Smooth muscle cell (in vitro differentiated cells): ENCODE results near the gene RIT2. TPM values are rescaled to one million over a fixed set of nuclear protein-coding genes. Genes with fewer than 3 reads are reported as not detected.
A peak's percentile ranks its signal among the peaks of the same experiment; 100 is the strongest.

ENCODE experiments used
- DNase-seq: peaks from one replicate; lab custom pipeline; 2025; ENCODE audit not compliant: unreplicated experiment; lab: John Stamatoyannopoulos, UW
- H2AFZ ChIP-seq: fragments of 200-600 bp; sonication (generic); 2 replicates; pipeline ENCODE4 v1.6.0; 2016; ENCODE audit warnings: antibody characterized with exemption, low read depth, mild to moderate bottlenecking
- H3F3A ChIP-seq: fragments of 200-600 bp; sonication (generic); 2 replicates; pipeline ENCODE4 v1.6.0; 2017; ENCODE audit warnings: antibody characterized with exemption, low read depth
- H3K27ac ChIP-seq: fragments of 200-600 bp; sonication (generic); 2 replicates; pipeline ENCODE4 v1.5.1; 2016; ENCODE audit warnings: low read depth, mild to moderate bottlenecking
- H3K27me3 ChIP-seq: fragments of 200-600 bp; sonication (generic); 2 replicates; pipeline ENCODE4 v1.6.1; 2016; ENCODE audit warnings: low read depth, mild to moderate bottlenecking
- H3K36me3 ChIP-seq: fragments of 200-600 bp; sonication (generic); 2 replicates; pipeline ENCODE4 v1.5.1; 2016; ENCODE audit warnings: low read depth
- H3K4me1 ChIP-seq: fragments of 200-600 bp; sonication (generic); 2 replicates; pipeline ENCODE4 v1.5.1; 2016; ENCODE audit warnings: low read depth
- H3K4me2 ChIP-seq: fragments of 200-600 bp; sonication (generic); 2 replicates; pipeline ENCODE4 v1.6.0; 2016; ENCODE audit warnings: mild to moderate bottlenecking
- H3K4me3 ChIP-seq: fragments of 200-600 bp; sonication (generic); 2 replicates; pipeline ENCODE4 v1.5.1; 2016; ENCODE audit warnings: mild to moderate bottlenecking
- H3K79me2 ChIP-seq: fragments of 200-600 bp; sonication (generic); 2 replicates; pipeline ENCODE4 v1.6.0; 2016; ENCODE audit warnings: low read depth, mild to moderate bottlenecking
- H3K9ac ChIP-seq: fragments of 200-600 bp; sonication (generic); 2 replicates; pipeline ENCODE4 v1.6.0; 2016; ENCODE audit warnings: low read depth
- H3K9me3 ChIP-seq: fragments of 200-600 bp; sonication (generic); replicated peaks from 2 replicates; pipeline ENCODE4 v1.5.1; 2016; ENCODE audit warnings: low read depth
- H4K20me1 ChIP-seq: fragments of 200-600 bp; sonication (generic); 2 replicates; pipeline ENCODE4 v1.6.0; 2016; ENCODE audit warnings: low read depth
- CTCF ChIP-seq: fragments of 200-600 bp; sonication (generic); IDR thresholded peaks from 2 replicates; pipeline ENCODE4 v1.5.1; 2017; ENCODE audit warnings: borderline replicate concordance, mild to moderate bottlenecking, antibody characterized with exemption; ENCODE audit not compliant: insufficient read depth, poor library complexity, severe bottlenecking
- WGBS: methylation state at CpG from one replicate; pipeline ENCODE4 v1.1.7; 2016; ENCODE audit warnings: low lambda C conversion rate; 5-methylcytosine and 5-hydroxymethylcytosine counted together
- polyA plus RNA-seq: library from polyadenylated mRNA; unstranded; fragments of >200 nt; fragmentation: Nextera tagmentation; extraction: Ambion mirVana; gene quantifications from 2 replicates; pipeline ENCODE4 v1.2.1, GENCODE V29; 2016
- total RNA-seq: library from RNA; depleted of rRNA; stranded (reverse); fragments of >200 nt; gene quantifications from 2 replicates; pipeline ENCODE4 v1.2.3, GENCODE V29; 2014

Gene RIT2
- total and polyA plus RNA-seq, 2 experiments from 2014 or later = not detected

- Histone ChIP-seq H3K4me2 (peak overlapping the region; percentile 18), H4K20me1 (no peaks in the 10 kb centered on the region), H3K9me3 (no peaks in the 10 kb centered on the region), H3K27me3 (no peaks in the 10 kb centered on the region), H2AFZ (no peak overlapping the region), H3K79me2 (no peaks in the 10 kb centered on the region), H3K27ac (no peak overlapping the region), H3K36me3 (no peaks in the 10 kb centered on the region), H3K4me3 (no peak overlapping the region), H3K4me1 (no peaks in the 10 kb centered on the region), H3K9ac (no peak overlapping the region), H3F3A (no peaks in the 10 kb centered on the region)
- WGBS = 24% methylated on average over 1 of the region's 1 CpG
- DNase-seq = no peak
- TF ChIP-seq CTCF = no peak
Measured at GRCh38 chr18:42901161-42901560, 214.3 kb downstream of the RIT2 start.

- no peak for TF ChIP-seq CTCF
- Histone ChIP-seq H3K4me2 (no peak overlapping the region), H3K4me1 (no peaks in the 10 kb centered on the region), H3K4me3 (no peak overlapping the region), H3K27ac (no peak overlapping the region), H3F3A (no peaks in the 10 kb centered on the region), H2AFZ (no peak overlapping the region), H4K20me1 (no peaks in the 10 kb centered on the region), H3K27me3 (no peaks in the 10 kb centered on the region), H3K9ac (no peak overlapping the region), H3K79me2 (no peaks in the 10 kb centered on the region), H3K36me3 (no peaks in the 10 kb centered on the region), H3K9me3 (no peaks in the 10 kb centered on the region)
- DNase-seq = no peak
- WGBS = 61% methylated on average over 2 of the region's 2 CpGs
Measured at GRCh38 chr18:42893977-42894376, 221.5 kb downstream of the RIT2 start.

- no peak for TF ChIP-seq CTCF
- H3K4me1 ChIP-seq = no peaks in the 10 kb centered on the region
Measured at GRCh38 chr18:42892181-42892580, 223.3 kb downstream of the RIT2 start.

GRCh38 chr18:42891705-42892104 lies 223.8 kb downstream of the RIT2 start:
- DNase-seq = no peak
- H3K4me2 ChIP-seq = no peak overlapping the region
- H3K9ac ChIP-seq = no peak overlapping the region
- no peaks in the 10 kb centered on the region for H4K20me1 ChIP-seq
- H3K27ac ChIP-seq = no peak overlapping the region
- no peaks in the 10 kb centered on the region for H3K36me3 ChIP-seq
- no peaks in the 10 kb centered on the region for H3K9me3 ChIP-seq
- H3K79me2 ChIP-seq = no peaks in the 10 kb centered on the region
- no peaks in the 10 kb centered on the region for H3K4me1 ChIP-seq
- H2AFZ ChIP-seq = no peak overlapping the region
- WGBS = 79% methylated on average over 3 of the region's 3 CpGs
- TF ChIP-seq CTCF = no peak
- H3K27me3 ChIP-seq = no peaks in the 10 kb centered on the region
- no peak overlapping the region for H3K4me3 ChIP-seq
- no peaks in the 10 kb centered on the region for H3F3A ChIP-seq

More at GRCh38 chr18:42892181-42892580, 223.3 kb downstream of the RIT2 start:
- DNase-seq = no peak
- Histone ChIP-seq H3K27me3 (no peaks in the 10 kb centered on the region), H3F3A (no peaks in the 10 kb centered on the region), H2AFZ (peak overlapping the region; percentile 10), H4K20me1 (no peaks in the 10 kb centered on the region), H3K9ac (no peak overlapping the region), H3K79me2 (no peaks in the 10 kb centered on the region), H3K9me3 (no peaks in the 10 kb centered on the region), H3K4me3 (no peak overlapping the region), H3K4me2 (no peak overlapping the region), H3K27ac (peak overlapping the region; percentile 39), H3K36me3 (no peaks in the 10 kb centered on the region)
- whole genome bisulfite sequencing = 36% methylated on average over 1 of the region's 1 CpG
